Measurements from ENCODE around the gene PTPRN2.

DNA sequence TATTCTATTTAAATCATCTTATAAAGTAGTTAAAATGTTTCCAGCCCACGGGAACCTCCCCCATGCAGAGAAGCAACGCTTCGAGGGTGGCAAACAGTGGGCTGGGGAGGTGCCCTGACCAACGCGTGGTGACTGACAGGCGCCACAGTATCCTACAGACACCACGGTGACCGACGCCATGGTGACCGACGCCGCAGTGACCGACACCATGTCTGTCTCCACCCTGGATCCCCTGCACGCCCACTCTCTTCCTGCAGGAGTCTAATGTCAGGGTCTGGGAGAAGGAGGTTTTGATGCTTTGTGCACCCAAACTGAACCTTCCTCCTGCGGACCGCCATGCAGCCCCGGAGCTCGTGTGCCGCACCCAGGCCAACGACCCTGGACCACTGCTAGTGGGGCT, 464.4 kb downstream of the PTPRN2 start:
- TF ChIP-seq, protein P1, sequence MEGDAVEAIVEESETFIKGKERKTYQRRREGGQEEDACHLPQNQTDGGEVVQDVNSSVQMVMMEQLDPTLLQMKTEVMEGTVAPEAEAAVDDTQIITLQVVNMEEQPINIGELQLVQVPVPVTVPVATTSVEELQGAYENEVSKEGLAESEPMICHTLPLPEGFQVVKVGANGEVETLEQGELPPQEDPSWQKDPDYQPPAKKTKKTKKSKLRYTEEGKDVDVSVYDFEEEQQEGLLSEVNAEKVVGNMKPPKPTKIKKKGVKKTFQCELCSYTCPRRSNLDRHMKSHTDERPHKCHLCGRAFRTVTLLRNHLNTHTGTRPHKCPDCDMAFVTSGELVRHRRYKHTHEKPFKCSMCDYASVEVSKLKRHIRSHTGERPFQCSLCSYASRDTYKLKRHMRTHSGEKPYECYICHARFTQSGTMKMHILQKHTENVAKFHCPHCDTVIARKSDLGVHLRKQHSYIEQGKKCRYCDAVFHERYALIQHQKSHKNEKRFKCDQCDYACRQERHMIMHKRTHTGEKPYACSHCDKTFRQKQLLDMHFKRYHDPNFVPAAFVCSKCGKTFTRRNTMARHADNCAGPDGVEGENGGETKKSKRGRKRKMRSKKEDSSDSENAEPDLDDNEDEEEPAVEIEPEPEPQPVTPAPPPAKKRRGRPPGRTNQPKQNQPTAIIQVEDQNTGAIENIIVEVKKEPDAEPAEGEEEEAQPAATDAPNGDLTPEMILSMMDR (conservative IDR thresholded peaks at IDR 0.05; ENCODE audit: low read length), result no peak
- no peak for TF ChIP-seq EZH2phosphoT487 (IDR thresholded peaks at IDR 0.05; ENCODE audit: borderline replicate concordance, low read depth, low read length)

Measured in OCI-LY7 (cell line).